Endothelial cell of umbilical vein (primary cell): Measurements from ENCODE around the gene OR9G1. TPM values are rescaled to one million over a fixed set of nuclear protein-coding genes. Genes with fewer than 3 reads are reported as not detected.

Experiments used
- BruUV-seq: library from RNA; stranded (reverse); fragments of 400-500 nt; replicated peaks from 2 replicates; lab custom pipeline; 2021; lab: Mats Ljungman, UMichigan
- CTCF ChIA-PET: fragments of 300-600, 350-600 bp; sonication (Branson Sonifier 250); formaldehyde crosslinking; loops from one replicate; lab custom pipeline; 2021; ENCODE audit warnings: antibody characterized with exemption, inconsistent platforms; lab: Charles Lee
- POLR2A ChIA-PET: fragments of 300-600, 350-600 bp; sonication (Branson Sonifier 250); formaldehyde crosslinking; loops from one replicate; lab custom pipeline; 2021; ENCODE audit warnings: antibody characterized with exemption, inconsistent platforms; lab: Charles Lee
- DNase-seq: peaks from one replicate; pipeline ENCODE4 v3.0.0-alpha.2; 2011; ENCODE audit warnings: low read depth, low spot score
- FAIRE-seq: peaks from 2 replicates; lab custom pipeline; 2011; peaks lifted over from hg19 to GRCh38; lab: Jason Lieb, UNC
- H2AFZ ChIP-seq: 2 replicates; pipeline ENCODE4 v1.6.0; 2012; ENCODE audit warnings: low read depth, low read length, control low read depth, inconsistent platforms
- H3K27ac ChIP-seq: 2 replicates; pipeline ENCODE4 v1.5.1; 2011; ENCODE audit warnings: low read depth, mild to moderate bottlenecking, control low read depth, low read length, moderate library complexity; ENCODE audit not compliant: insufficient read depth
- H3K27me3 ChIP-seq, 2 experiments: 2 replicates each; pipeline versions ENCODE4 v1.6.0 to v1.6.1; 2011; ENCODE audit warnings: low read length in 2 of 2, mixed read lengths in 1 of 2; ENCODE audit not compliant: control insufficient read depth in 2 of 2, insufficient read depth in 2 of 2
- H3K36me3 ChIP-seq, 2 experiments: 2 replicates in 1 of 2; 3 replicates in 1 of 2; pipeline ENCODE4 v1.5.1; 2011; ENCODE audit warnings: low read length in 2 of 2, mild to moderate bottlenecking in 1 of 2, moderate library complexity in 1 of 2; ENCODE audit not compliant: control insufficient read depth in 2 of 2, insufficient read depth in 2 of 2; ENCODE audit errors: extremely low read depth in 1 of 2
- H3K4me1 ChIP-seq: 3 replicates; pipeline ENCODE4 v1.5.1; 2011; ENCODE audit warnings: mild to moderate bottlenecking, low read length; ENCODE audit not compliant: control insufficient read depth, insufficient read depth; ENCODE audit errors: extremely low read depth
- H3K4me2 ChIP-seq: 2 replicates; pipeline ENCODE4 v1.6.1; 2011; ENCODE audit warnings: low read length, control low read depth, mixed read lengths; ENCODE audit not compliant: insufficient read depth
- H3K4me3 ChIP-seq, 3 experiments: fragments of 200-600 bp in 1 of 3; sonication (generic), shearing (Covaris generic) in 1 of 3; replicated peaks in 1 of 3; 2 replicates each; pipeline ENCODE4 v1.5.1; 2011 to 2016; ENCODE audit warnings: control low read depth in 3 of 3, low read length in 3 of 3, mild to moderate bottlenecking in 2 of 3, inconsistent platforms in 1 of 3, low read depth in 1 of 3, moderate library complexity in 1 of 3; ENCODE audit not compliant: insufficient read depth in 1 of 3
- H3K79me2 ChIP-seq: 2 replicates; pipeline ENCODE4 v1.6.0; 2012; ENCODE audit warnings: low read length, inconsistent platforms; ENCODE audit not compliant: control insufficient read depth, insufficient read depth
- H3K9ac ChIP-seq: replicated peaks from 2 replicates; pipeline ENCODE3; 2011; ENCODE audit warnings: low read length, control low read depth; ENCODE audit not compliant: insufficient read depth; ENCODE audit errors: extremely low read depth
- H3K9me1 ChIP-seq: replicated peaks from 3 replicates; pipeline ENCODE4 v1.6.0; 2011; ENCODE audit warnings: mild to moderate bottlenecking, low read length; ENCODE audit not compliant: control insufficient read depth, insufficient read depth; ENCODE audit errors: extremely low read depth
- H3K9me3 ChIP-seq: replicated peaks from 2 replicates; pipeline ENCODE4 v1.5.1; 2012; ENCODE audit warnings: low read length, inconsistent platforms; ENCODE audit not compliant: control insufficient read depth, insufficient read depth
- H4K20me1 ChIP-seq: replicated peaks from 2 replicates; pipeline ENCODE3; 2011; ENCODE audit warnings: mild to moderate bottlenecking, low read length; ENCODE audit not compliant: control insufficient read depth, insufficient read depth; ENCODE audit errors: extremely low read depth
- CTCF ChIP-seq, 2 donors: IDR thresholded peaks; 1 replicate in 1 of 2; 2 replicates in 1 of 2; pipeline ENCODE4 v1.5.1; 2011; ENCODE audit warnings: low read length in 2 of 2, mild to moderate bottlenecking in 2 of 2, moderate library complexity in 2 of 2, control low read depth in 1 of 2, inconsistent platforms in 1 of 2, low read depth in 1 of 2; ENCODE audit not compliant: insufficient read depth in 1 of 2; ENCODE audit errors: extremely low read depth in 1 of 2
- EZH2 ChIP-seq: IDR thresholded peaks from 2 replicates; pipeline ENCODE4 v1.6.1; 2012; ENCODE audit warnings: borderline replicate concordance, low read depth, mild to moderate bottlenecking, moderate library complexity, low read length, inconsistent platforms; ENCODE audit not compliant: severe bottlenecking
- FOS ChIP-seq: IDR thresholded peaks from 2 replicates; pipeline ENCODE4 v1.6.1; 2011; ENCODE audit warnings: mild to moderate bottlenecking, low read length, moderate library complexity, borderline replicate concordance; ENCODE audit not compliant: insufficient read depth
- GATA2 ChIP-seq: IDR thresholded peaks from 2 replicates; pipeline ENCODE4 v1.7.0; 2011; ENCODE audit warnings: low read depth, mild to moderate bottlenecking, moderate library complexity, mixed read lengths, low read length; ENCODE audit not compliant: insufficient read length, insufficient read depth
- JUN ChIP-seq: IDR thresholded peaks from 2 replicates; pipeline ENCODE4 v1.6.1; 2011; ENCODE audit warnings: borderline replicate concordance, low read depth; ENCODE audit not compliant: insufficient read length, insufficient read depth
- MAX ChIP-seq: IDR thresholded peaks from 2 replicates; pipeline ENCODE4 v1.6.1; 2011; ENCODE audit not compliant: insufficient read depth, insufficient read length
- MYC ChIP-seq: IDR thresholded peaks from one replicate; pipeline ENCODE4 v1.6.1; 2011; ENCODE audit warnings: mild to moderate bottlenecking, low read depth, low read length
- POLR2A ChIP-seq: IDR thresholded peaks from 2 replicates; pipeline ENCODE4 v1.6.1; 2012; ENCODE audit warnings: low read depth, mild to moderate bottlenecking, control low read depth, low read length
- POLR2AphosphoS5 ChIP-seq: IDR thresholded peaks from 2 replicates; pipeline ENCODE4 v1.6.1; 2012; ENCODE audit warnings: low read depth, mild to moderate bottlenecking, control low read depth, low read length, moderate library complexity; ENCODE audit not compliant: insufficient read depth
- dilution Hi-C: fragments of 300-500 bp; cut with MboI; formaldehyde crosslinking; loops from one replicate; pipeline ENCODE4 v1.15.0; 2019; ENCODE audit warnings: low sequenced_read_pairs; ENCODE audit not compliant: extremely low pct_ligation_motif_present
- intact Hi-C: fragments of 100-400 bp; cut with micrococcal nuclease; formaldehyde crosslinking; loops from one replicate; pipeline ENCODE4 v1.10.0; 2022
- polyA plus RNA-seq, 4 experiments: library from polyadenylated mRNA; depleted of rRNA in 3 of 4; stranded (reverse) in 3 of 4; unstranded in 1 of 4; fragments of >200 nt; gene quantifications; 2 replicates each; pipeline versions ENCODE4 v1.2.1 to v1.2.3, GENCODE V29; 2011 to 2012; ENCODE audit warnings: missing spikeins in 1 of 4
- total RNA-seq: library from RNA; stranded (reverse); gene quantifications from 2 replicates; pipeline ENCODE4 v1.2.3, GENCODE V29; 2021

The OR9G1 gene
- total and polyA plus RNA-seq, 2 donors (not counting 3 experiments of a cell fraction or from before 2014, with no cell fraction given): not detected

GRCh38 chr11:56700914-56701485, 2.1 kb downstream of the OR9G1 start:
- no peak overlapping the region for H3K9ac ChIP-seq
- H3K36me3 ChIP-seq: no peaks in the 10 kb centered on the region
- intact Hi-C loops: no loop called here
- BruUV-seq: no TSS peak
- no peak for DNase-seq
- H3K9me3 ChIP-seq: peaks cover 9% of the 10 kb centered on the region
- H3K4me2 ChIP-seq: no peak overlapping the region
- ChIA-PET POLR2A (no interaction called here), CTCF (no interaction called here)
- no peak for FAIRE-seq
- H4K20me1 ChIP-seq: no peaks in the 10 kb centered on the region
- dilution Hi-C loops: no loop called here
- no peaks in the 10 kb centered on the region for H3K79me2 ChIP-seq
- H3K4me3 ChIP-seq: no peak overlapping the region
- H2AFZ ChIP-seq: no peak overlapping the region
- no peaks in the 10 kb centered on the region for H3K9me1 ChIP-seq
- H3K27me3 ChIP-seq: no peaks in the 10 kb centered on the region
- TF ChIP-seq MAX (no peak), GATA2 (no peak), MYC (no peak)
- no peaks in the 10 kb centered on the region for H3K4me1 ChIP-seq
- H3K27ac ChIP-seq: no peak overlapping the region

GRCh38 chr11:56705784-56706396, 7.0 kb downstream of the OR9G1 start:
- H3K9me1 ChIP-seq: no peaks in the 10 kb centered on the region
- no peak for TF ChIP-seq JUN
- no peak for TF ChIP-seq FOS
- TF ChIP-seq POLR2A: no peak
- TF ChIP-seq MAX: no peak
- TF ChIP-seq EZH2: no peak
- TF ChIP-seq MYC: no peak
- TF ChIP-seq CTCF (IDR thresholded peaks at IDR 0.05; ENCODE audit: extremely low read depth in 1 of 2, insufficient read depth in 1 of 2, low read depth in 1 of 2, low read length in 2 of 2): no peak
- TF ChIP-seq GATA2: no peak
- no peak for TF ChIP-seq POLR2AphosphoS5
- H3K9me3 ChIP-seq: peaks cover 6% of the 10 kb centered on the region
- H3K4me1 ChIP-seq: no peaks in the 10 kb centered on the region
- FAIRE-seq (no peak), DNase-seq (no peak)
- POLR2A ChIA-PET: no interaction called here
- no TSS peak for BruUV-seq
- H3K9ac ChIP-seq: no peak overlapping the region
- H3K79me2 ChIP-seq: no peaks in the 10 kb centered on the region
- no peaks in the 10 kb centered on the region for H4K20me1 ChIP-seq
- H3K4me2 ChIP-seq: no peak overlapping the region
- no peak overlapping the region for H3K27ac ChIP-seq
- CTCF ChIA-PET: no interaction called here
- H3K27me3 ChIP-seq: no peaks in the 10 kb centered on the region
- no peaks in the 10 kb centered on the region for H3K36me3 ChIP-seq
- dilution Hi-C loops: no loop called here
- intact Hi-C loops: no loop called here
- H3K4me3 ChIP-seq: no peak overlapping the region
- H2AFZ ChIP-seq: no peak overlapping the region
